HEK293T (cell line): ENCODE results near the gene LPIN3.

Experiments
- BHLHE40 ChIP-seq: fragments of 450-650 bp; IDR thresholded peaks from 2 replicates; pipeline ENCODE4 v1.6.1; 2016; ENCODE audit warnings: mild to moderate bottlenecking, moderate library complexity, borderline replicate concordance
- CTBP1 ChIP-seq: fragments of 450-650 bp; IDR thresholded peaks from 2 replicates; pipeline ENCODE4 v1.6.1; 2016; ENCODE audit warnings: borderline replicate concordance
- ELF4 ChIP-seq: fragments of 450-650 bp; IDR thresholded peaks from 2 replicates; pipeline ENCODE4 v1.6.1; 2017; ENCODE audit warnings: antibody characterized with exemption
- FOXA1 ChIP-seq: fragments of 450-650 bp; IDR thresholded peaks from 2 replicates; pipeline ENCODE4 v1.6.1; 2016; ENCODE audit warnings: mild to moderate bottlenecking
- FOXM1 ChIP-seq: fragments of 450-650 bp; IDR thresholded peaks from 2 replicates; pipeline ENCODE4 v1.6.1; 2017; ENCODE audit warnings: mild to moderate bottlenecking, borderline replicate concordance
- SP1 ChIP-seq: fragments of 450-650 bp; IDR thresholded peaks from 2 replicates; pipeline ENCODE4 v1.6.1; 2017
- SUZ12 ChIP-seq: fragments of 450-650 bp; IDR thresholded peaks from 2 replicates; pipeline ENCODE4 v1.6.1; 2016; ENCODE audit warnings: mild to moderate bottlenecking
- TARDBP ChIP-seq: fragments of 450-650 bp; IDR thresholded peaks from 2 replicates; pipeline ENCODE4 v1.6.1; 2016
- ZNF384 ChIP-seq: fragments of 450-650 bp; IDR thresholded peaks from 2 replicates; pipeline ENCODE4 v1.6.1; 2016

- TF ChIP-seq ELF4 = no peak
- no peak for TF ChIP-seq SUZ12
- no peak for TF ChIP-seq TARDBP
- TF ChIP-seq CTBP1 = no peak
- TF ChIP-seq ZNF384 = no peak
- no peak for TF ChIP-seq SP1
- TF ChIP-seq FOXM1 = no peak
- no peak for TF ChIP-seq BHLHE40
- TF ChIP-seq FOXA1 = no peak
Measured at GRCh38 chr20:41329435-41330342, 10.9 kb upstream of the LPIN3 start.
